Raji (cell line): ENCODE measurements around the gene CGB5.
A peak's percentile ranks its signal among the peaks of the same experiment; 100 is the strongest.

ENCODE experiments used
- POLR2A ChIP-seq: IDR thresholded peaks from 2 replicates; pipeline ENCODE4 v1.6.1; 2011; ENCODE audit warnings: low read depth, low read length, control low read depth; ENCODE audit not compliant: insufficient read depth

Gene CGB5

DNA sequence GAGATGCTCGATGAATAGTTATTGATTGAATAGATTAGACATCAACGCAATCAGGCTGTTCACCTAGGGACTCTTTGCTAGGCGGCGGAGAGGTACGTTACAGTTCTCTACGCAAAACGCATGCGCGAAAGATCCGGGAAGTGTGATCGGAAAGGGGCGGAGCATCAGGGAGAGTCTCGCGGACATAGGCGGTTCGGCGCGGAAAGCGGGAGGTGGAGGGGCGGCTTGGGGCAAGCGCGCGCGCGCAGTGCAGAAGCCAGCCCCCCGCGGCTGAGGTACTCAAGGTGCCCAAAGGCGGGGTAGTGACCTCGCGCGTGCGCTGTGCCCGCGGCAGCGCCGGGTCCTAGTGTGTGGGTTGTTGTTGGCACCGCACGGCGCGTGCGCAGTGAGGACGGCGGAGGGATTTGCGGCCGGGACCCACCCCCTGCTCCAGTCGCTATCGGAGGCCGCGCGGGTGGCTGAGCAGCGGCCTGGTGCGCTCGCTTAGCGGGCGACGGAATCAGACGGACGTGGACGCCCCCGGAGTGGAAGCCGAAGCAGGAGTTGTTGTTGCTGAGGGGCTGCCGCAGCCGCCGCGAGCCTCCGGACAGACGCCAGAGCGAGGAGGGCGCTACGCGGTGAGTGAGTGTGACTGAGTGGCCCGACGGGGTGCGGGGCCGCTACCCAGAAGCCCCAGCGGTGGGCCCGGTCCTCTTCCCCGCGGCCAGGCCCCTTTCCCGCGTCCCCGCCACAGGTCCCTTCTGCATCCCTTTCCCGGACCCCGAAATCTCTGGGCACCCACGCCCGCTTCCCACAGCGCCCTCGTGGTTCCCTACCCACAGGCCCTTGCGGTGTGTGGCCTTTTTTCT lies 41.6 kb downstream of the CGB5 start, which contains the start of gene SNRNP70:
SNRNP70 (plus strand) TSS at position 432 of the 848 bp plus-strand sequence. CDS start 964 bp downstream, outside the sequence.
- peak; percentile 90 for TF ChIP-seq POLR2A

- no peak for TF ChIP-seq POLR2A
Observed at GRCh38 chr19:49085868-49086232, 42.2 kb downstream of the CGB5 start.

GRCh38 chr19:49086296-49086695 lies 42.6 kb downstream of the CGB5 start:
- no peak for TF ChIP-seq POLR2A

DNA sequence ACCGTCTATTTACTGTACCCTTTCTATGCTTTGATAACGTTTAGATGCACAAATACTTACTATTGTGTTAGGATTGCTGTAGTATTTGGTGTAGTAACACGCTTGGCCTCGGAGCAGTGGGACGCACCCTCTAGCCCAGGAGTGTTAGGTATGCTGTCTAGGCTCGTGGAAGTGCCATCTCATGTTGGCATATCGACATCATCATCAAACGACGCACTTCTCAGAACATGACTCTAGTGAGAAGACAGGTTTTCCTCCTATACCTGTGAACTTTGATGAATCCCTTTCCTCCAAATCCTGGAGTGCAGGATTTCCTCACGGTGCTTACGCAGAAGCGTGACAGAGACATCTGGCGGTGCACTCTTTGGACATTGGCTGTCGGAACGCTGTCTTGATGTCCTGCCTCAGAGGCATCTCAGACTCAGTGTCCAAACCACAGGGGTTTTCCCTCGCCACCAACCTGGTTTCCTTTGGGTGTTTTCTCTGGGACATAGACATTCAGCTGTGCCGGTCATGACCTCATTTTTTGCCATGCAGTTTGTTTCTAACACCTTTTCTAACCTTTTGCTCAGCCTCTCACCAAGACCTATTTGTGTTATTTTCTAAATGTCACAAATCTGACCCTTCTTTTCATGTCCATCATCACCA lies 47.9 kb downstream of the CGB5 start:
- TF ChIP-seq POLR2A = no peak

GRCh38 chr19:49092686-49093085 lies 49.0 kb downstream of the CGB5 start:
- TF ChIP-seq POLR2A = no peak
